Measurements from ENCODE around the gene ZMIZ1.

Gene ZMIZ1

GRCh38 chr10:79063661-79064492 is 4.9 kb upstream of the ZMIZ1 start:
- DNase-seq (ENCODE audit: low read depth in 2 of 2): no peak

DNA sequence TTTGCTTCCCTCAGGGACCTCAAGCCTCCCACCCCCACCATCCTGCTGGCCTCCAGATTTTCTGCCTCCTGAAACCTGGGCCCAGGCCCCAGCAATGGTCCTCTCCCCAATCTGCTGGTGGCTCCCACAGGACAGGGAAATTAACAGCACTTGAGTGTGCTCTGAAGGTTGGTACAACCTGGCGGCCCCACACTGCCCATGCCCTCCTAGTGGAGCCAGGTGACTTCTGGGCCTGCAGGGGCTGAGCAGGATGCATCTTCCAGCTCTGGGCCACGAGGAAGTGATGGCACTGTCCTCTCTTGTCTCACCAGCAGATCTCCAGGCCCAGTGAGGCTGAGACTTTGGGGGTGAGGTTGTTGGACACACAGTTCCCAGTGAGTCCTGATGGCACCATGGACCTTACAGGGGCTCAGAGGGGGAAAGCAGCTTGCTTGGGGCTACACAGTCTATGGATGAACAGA is 3.6 kb upstream of the ZMIZ1 start:
- DNase-seq (ENCODE audit: low read depth in 2 of 2): no peak

GRCh38 chr10:79065853-79066252 is 2.9 kb upstream of the ZMIZ1 start:
- DNase-seq (ENCODE audit: low read depth in 2 of 2): no peak

DNA sequence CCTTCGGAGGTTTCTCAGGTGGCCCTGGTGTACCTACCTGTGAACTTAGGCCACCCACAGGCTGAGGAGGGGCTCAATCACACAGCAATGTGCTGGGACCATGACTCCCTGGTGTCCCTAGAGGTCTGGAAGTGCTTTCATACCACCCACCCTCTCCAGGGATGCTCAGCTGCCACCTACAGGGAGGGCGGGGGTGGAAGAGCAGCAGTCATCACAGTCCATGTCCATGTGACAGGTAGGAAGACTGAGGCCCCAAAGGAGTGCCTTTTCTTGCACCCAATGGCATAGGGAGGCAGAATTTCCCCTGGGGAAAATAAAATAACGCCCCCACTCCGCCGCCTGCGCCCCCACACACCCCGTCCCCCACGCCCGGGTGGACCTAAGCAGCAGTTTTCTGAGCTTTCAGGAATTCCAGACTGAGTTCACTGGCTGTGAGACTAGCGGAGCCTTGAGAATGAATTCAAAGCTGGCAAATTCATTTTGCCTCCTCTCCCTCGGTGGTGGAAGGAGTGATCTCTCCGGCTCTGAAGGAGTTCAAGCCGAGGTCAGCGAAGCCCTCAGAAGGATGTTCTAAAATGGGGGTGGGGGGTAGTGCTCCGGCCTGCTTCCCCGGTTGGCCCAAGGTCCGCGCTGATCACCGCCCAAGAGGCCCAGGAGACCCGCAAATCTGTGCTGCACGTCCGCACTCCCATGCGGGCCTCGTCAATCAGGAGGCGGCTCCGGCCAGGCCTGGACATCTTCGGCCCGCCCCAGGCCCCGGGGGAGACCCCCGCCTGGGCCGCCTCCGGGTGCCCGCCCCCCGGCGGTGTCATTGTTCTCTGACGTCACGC is 2.1 kb upstream of the ZMIZ1 start:
- no peak for DNase-seq (ENCODE audit: low read depth in 2 of 2)

DNA sequence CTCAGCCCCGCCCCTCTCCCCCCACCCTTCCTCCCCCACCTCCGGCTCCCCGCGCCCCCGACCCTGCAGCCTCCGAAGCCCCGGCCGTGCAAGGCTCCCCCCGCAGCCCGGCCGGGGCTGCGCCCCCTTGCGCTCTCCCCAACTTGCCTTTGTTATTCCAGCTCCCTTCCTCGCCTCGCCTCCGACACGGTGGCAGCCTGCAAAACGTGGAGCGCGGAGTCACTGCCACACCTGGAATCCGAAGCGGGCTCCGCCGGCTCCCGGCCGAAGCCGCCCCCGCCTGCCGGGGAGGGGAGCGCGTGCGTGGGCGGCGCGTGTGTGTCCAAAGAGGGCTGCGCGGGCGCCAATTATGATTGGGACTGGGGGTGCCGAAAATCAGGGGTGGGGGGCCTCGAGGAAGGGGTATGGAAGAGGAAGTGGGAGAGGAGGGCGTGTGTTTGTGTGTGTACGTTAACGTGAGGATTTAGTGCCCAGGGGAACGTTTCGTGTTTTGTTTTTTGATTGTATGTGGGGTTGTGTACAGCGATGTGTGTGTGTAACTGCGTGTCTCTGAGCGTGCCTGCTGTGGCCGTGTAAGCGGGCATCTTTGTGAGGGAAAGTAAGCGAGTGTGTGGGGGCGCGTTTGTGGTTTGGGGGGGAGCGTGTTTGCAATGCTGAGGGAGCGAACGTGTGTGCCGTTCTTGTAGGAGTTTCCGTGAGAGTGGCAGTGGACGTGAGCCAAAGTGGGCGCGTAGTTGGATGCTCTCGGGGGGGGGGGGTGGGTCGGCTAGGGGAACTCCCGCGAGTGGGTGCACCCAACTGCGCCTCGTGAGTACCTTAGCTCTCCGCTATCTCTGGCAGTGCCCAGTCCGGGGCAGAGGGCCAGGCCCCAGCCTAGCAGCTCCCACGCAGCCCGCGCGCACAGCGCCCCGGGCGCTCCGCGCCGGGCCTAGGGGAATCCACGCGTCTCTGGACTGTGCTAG is 1.2 kb upstream of the ZMIZ1 start:
- peak; percentile 65 to 68 for DNase-seq (ENCODE audit: low read depth in 2 of 2)

GRCh38 chr10:79068203-79068561 is 584 bp upstream of the ZMIZ1 start:
- DNase-seq (ENCODE audit: low read depth in 2 of 2): no peak

DNA sequence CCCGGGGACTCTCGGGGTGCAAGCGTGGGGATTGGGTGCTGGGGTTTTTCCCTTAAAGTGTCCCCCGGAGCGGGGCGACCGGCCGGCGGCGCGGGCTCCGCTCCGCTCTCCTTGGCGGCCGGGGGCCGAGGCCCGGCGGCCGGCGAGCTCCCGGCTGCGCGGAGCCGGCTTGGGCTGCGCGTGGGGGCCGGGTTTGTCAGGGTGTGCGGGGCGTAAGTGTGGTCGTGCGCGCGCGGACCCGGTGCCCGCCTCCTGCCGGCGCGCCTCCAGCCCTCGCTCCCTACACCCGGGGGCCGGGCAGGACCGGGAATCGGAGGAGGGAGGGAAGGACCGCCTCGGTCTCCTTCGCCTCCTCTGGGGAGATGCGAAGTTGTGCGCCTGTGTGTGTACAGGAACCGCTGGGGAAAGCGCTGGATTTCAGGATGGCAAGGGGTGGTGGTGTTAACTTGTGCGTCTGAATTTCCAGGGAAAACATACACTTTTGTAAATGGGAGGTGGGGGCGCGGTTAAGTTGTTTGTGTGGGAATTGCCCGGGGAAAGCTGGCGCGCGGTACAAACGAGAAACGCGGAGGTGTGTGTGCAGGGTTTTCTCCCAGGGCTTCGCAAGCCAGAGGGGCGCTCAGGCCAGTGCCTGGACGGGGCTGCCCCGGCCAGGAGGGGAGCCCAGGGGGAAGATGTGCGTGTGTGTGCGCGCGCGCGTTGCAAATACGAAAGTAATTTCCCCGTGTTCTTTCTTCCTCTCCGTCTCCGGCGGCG is 737 bp downstream of the ZMIZ1 start:
- peak in 1 of 2 donors; percentile 19 for DNase-seq (ENCODE audit: low read depth in 2 of 2)

DNA sequence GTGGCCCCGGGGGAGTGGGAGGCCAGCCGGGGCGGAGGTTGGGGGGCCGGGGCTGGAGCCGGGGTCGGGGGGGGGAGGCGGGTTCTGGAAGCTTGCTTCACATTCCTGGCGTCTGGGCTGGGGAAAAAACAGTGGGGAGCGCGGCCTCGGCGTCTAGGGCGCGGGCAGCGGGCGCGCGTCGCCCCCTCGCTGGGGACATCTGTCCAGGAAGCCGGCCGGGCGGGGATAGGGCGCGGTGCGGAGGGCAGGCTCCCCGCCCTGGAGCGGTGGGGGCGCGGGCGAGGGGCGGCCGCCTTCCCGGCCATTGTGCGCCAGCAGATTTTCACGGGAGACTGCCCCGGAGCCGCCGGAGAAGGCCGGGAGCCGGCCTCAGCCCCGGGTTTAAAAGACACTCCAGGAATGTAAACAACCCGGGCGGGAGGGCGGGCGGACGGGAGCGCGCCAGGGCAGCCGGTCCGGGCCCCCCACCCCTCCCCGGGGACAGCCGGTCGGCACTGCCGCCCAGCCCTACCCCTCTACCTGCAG is 1.4 kb downstream of the ZMIZ1 start:
- no peak for DNase-seq (ENCODE audit: low read depth in 2 of 2)

- no peak for DNase-seq (ENCODE audit: low read depth in 2 of 2)
These were observed 2.0 kb downstream of the ZMIZ1 start for GRCh38 chr10:79070606-79071395.

- DNase-seq (ENCODE audit: low read depth in 2 of 2): no peak
These were observed 2.7 kb downstream of the ZMIZ1 start for GRCh38 chr10:79071396-79071923.

- no peak for DNase-seq (ENCODE audit: low read depth in 2 of 2)
These were observed 3.3 kb downstream of the ZMIZ1 start for GRCh38 chr10:79072041-79072441.

- DNase-seq (ENCODE audit: low read depth in 2 of 2): no peak
These were observed 4.4 kb downstream of the ZMIZ1 start for GRCh38 chr10:79072994-79073645.

- no peak for DNase-seq (ENCODE audit: low read depth in 2 of 2)
These were observed 5.1 kb downstream of the ZMIZ1 start for GRCh38 chr10:79073784-79074432.

DNA sequence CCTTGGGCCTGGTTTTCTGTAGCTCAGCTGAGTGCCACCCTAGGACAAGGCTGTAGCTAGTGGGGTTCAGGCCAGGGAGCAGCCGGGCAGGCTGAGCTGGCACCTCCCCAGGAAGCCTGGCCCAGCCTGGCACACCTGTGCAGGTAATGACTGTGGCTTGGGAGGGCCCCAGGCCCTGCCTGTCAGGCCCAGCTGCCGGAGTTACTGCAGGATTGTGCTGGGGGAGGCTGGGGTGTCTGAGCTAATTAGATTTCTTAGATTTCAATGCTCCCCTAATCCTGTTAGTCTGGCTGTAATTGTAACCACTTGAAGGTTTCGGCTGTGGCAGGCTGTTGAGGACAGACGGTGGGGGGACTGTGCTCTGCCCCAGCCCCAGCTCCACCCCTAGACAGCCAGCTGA is 6.0 kb downstream of the ZMIZ1 start:
- DNase-seq (ENCODE audit: low read depth in 2 of 2): no peak

GRCh38 chr10:79075418-79075817 is 6.7 kb downstream of the ZMIZ1 start:
- DNase-seq (ENCODE audit: low read depth in 2 of 2): no peak

GRCh38 chr10:79077488-79078173 is 8.9 kb downstream of the ZMIZ1 start:
- no peak for DNase-seq (ENCODE audit: low read depth in 2 of 2)

- DNase-seq (ENCODE audit: low read depth in 2 of 2): no peak
These were observed 9.7 kb downstream of the ZMIZ1 start for GRCh38 chr10:79078367-79079053.

- no peak for DNase-seq (ENCODE audit: low read depth in 2 of 2)
These were observed 10.3 kb downstream of the ZMIZ1 start for GRCh38 chr10:79079054-79079397.

Data from stimulated activated CD8-positive, alpha-beta memory T cell treated with anti-CD3 and anti-CD28 coated beads, Interleukin-2, amount 100 ng/mL, for 1 hour (primary cell).